RWPE1 (cell line): ENCODE measurements around the gene TBC1D22A.
"Not testable (repeated sequence)": the region's sequence is repeated elsewhere in the genome, so short reads cannot be mapped to it uniquely, and the experiment has no call there.

Experiments
- CTCF ChIA-PET: fragments of 350-600 bp; sonication (Branson Sonifier 250); formaldehyde crosslinking; extraction: SDS; loops from one replicate; lab custom pipeline; 2021; lab: Yijun Ruan, JAX
- POLR2A ChIA-PET: fragments of 400-600 bp; formaldehyde crosslinking; extraction: SDS; loops from one replicate; lab custom pipeline; 2020; ENCODE audit warnings: antibody characterized with exemption; ENCODE audit not compliant: low non-redundant PET; lab: Yijun Ruan, JAX
- DNase-seq: peaks from one replicate; pipeline ENCODE4 v3.0.0; 2012; ENCODE audit warnings: low spot score
- H3K27ac ChIP-seq: fragments of 450-650 bp; 2 replicates; pipeline ENCODE4 v1.5.1; 2017
- CTCF ChIP-seq: fragments of 450-650 bp; conservative IDR thresholded peaks from 2 replicates; pipeline ENCODE4 v1.5.1; 2017; ENCODE audit warnings: low read depth, mild to moderate bottlenecking

TBC1D22A gene

GRCh38 chr22:46974631-46975585, 212.5 kb downstream of the TBC1D22A start:
- no peak for TF ChIP-seq CTCF
- POLR2A ChIA-PET, result no interaction called here
- no peak overlapping the region for H3K27ac ChIP-seq
- CTCF ChIA-PET, result interaction anchor here (0.8 kb wide), 1 partner anchor 55 kb away, joined by 3 read pairs; no protein-coding TSS in a partner anchor
- DNase-seq, result no peak

DNA sequence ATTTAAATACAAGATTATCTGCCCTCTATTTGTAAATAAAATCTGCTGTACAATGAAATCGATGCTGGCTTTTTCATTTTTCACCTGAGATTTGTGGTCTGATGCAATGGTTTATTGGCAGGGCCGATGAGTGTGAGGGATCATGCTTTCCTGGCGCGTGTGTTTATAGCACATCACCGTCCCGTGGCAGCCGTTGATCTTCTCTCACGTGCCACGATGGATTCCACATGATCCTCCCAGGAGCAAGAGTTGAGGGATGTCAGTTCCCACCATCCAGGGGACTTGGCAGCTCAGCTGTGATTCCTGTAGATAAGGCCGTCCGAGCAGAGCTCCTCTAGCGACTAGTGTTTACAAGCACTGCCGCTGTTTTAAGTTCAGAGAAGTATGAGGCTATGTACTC, 213.7 kb downstream of the TBC1D22A start:
- no peak for TF ChIP-seq CTCF
- POLR2A ChIA-PET, result no interaction called here
- no peak overlapping the region for H3K27ac ChIP-seq
- CTCF ChIA-PET, result no interaction called here
- DNase-seq, result no peak

DNA sequence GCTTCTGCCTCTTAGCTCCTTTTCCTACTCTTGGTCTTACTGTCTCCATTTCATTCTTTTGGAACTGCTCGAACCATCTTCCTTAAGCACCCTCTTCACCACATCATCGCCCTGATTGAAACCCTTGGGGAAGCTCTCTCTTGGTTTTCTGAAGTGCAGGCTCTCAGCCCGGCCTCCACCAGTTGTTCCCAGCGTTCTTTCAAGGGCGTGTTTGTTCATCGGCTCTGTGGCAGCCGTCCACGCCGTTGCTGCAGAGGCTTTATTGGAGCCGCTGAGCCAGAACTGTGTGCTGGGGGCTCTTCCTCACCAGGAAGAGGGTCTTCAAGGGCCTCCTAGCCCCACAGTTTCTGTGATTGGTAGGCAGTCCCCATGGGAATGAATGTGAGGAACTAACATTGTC, 214.1 kb downstream of the TBC1D22A start:
- CTCF ChIA-PET, result no interaction called here
- POLR2A ChIA-PET, result no interaction called here

GRCh38 chr22:46977656-46978343, 215.3 kb downstream of the TBC1D22A start:
- H3K27ac ChIP-seq, result peak overlapping the region; percentile 20; the same call in 1 of the 2 replicates
- DNase-seq, result no peak
- TF ChIP-seq CTCF, result no peak
- POLR2A ChIA-PET, result no interaction called here
- CTCF ChIA-PET, result interaction anchor here (0.6 to 0.7 kb wide), 4 partner anchors 14 to 1990 kb away, joined by 3 read pairs; no protein-coding TSS in a partner anchor

More for the DNA sequence above, 214.1 kb downstream of the TBC1D22A start:
- TF ChIP-seq CTCF, result no peak
- DNase-seq, result no peak
- H3K27ac ChIP-seq, result no peak overlapping the region

GRCh38 chr22:46978668-46979067, 216.2 kb downstream of the TBC1D22A start:
- DNase-seq, POLR2A ChIA-PET, H3K27ac ChIP-seq, CTCF ChIA-PET: not testable (repeated sequence)

DNA sequence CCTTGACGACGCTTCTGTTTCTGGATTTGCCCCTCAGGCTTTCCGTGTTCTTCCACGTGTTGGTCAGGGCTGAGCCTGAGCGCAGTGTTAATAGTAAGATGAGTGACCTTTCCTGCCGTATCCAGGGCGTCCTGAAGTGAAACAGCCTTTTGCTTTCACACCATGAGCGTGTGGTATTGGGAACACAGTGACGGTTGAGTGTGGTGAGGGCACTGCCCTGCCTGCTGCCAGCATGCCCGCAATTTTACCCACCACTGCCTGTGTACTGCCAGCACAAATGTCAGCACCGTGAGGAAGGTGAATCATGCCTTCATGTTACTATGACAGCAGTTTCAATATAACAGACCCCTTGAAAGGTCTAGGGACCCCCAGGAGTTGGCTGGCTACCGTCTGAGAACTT, 217.1 kb downstream of the TBC1D22A start:
- no peak for DNase-seq
- CTCF ChIA-PET, result no interaction called here
- no peak for TF ChIP-seq CTCF
- POLR2A ChIA-PET, result no interaction called here
- H3K27ac ChIP-seq, result no peak overlapping the region

DNA sequence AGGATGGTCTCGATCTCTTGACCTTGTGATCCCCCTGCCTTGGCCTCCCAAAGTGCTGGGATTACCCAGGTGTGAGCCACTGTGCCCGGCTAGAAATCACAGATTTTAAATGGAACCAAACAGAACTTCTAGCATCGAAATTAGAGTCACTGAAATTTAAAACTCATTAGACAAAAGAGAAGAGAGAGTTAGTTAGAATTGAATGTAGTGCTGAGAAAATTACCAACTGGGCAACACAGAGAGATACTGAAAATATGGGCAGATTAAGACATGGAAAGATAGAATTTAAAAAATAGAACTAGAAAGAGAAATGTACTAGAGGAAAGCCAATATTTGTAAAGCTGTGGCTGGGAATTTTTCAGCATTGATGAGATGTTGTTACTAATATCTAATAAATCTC, 217.9 kb downstream of the TBC1D22A start:
- POLR2A ChIA-PET, result no interaction called here
- TF ChIP-seq CTCF, result no peak
- CTCF ChIA-PET, result no interaction called here
- DNase-seq, result no peak
- no peak overlapping the region for H3K27ac ChIP-seq
